ENCODE measurements around the gene ZFAND4.
A peak's percentile ranks its signal among the peaks of the same experiment; 100 is the strongest.
"Not testable (repeated sequence)": the region's sequence is repeated elsewhere in the genome, so short reads cannot be mapped to it uniquely, and the experiment has no call there.

The ZFAND4 gene

GRCh38 chr10:45586028-45586824, 86.3 kb downstream of the ZFAND4 start:
- DNase-seq = no peak

GRCh38 chr10:45585131-45585530, 87.4 kb downstream of the ZFAND4 start:
- no peak for DNase-seq

GRCh38 chr10:45582386-45582781, 90.2 kb downstream of the ZFAND4 start:
- DNase-seq = no peak

GRCh38 chr10:45581582-45582385, 90.8 kb downstream of the ZFAND4 start:
- peak in 1 of 2 experiments; percentile 9 for DNase-seq

DNA sequence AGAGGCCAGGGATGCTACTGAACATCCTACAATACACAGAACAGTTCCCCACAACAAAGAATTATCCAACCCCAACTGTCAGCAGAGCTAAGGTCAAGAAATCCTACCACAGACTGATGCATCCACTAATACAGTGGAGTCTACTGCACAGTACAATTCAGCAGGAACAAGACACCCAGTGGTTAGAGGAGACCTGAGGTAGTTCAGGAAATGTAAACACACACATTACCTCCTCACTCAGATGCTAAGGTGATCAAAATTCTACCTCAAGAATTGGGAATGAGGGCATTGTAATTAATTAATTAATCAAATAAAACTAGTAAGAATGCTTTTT, 91.4 kb downstream of the ZFAND4 start:
- no peak for DNase-seq

DNA sequence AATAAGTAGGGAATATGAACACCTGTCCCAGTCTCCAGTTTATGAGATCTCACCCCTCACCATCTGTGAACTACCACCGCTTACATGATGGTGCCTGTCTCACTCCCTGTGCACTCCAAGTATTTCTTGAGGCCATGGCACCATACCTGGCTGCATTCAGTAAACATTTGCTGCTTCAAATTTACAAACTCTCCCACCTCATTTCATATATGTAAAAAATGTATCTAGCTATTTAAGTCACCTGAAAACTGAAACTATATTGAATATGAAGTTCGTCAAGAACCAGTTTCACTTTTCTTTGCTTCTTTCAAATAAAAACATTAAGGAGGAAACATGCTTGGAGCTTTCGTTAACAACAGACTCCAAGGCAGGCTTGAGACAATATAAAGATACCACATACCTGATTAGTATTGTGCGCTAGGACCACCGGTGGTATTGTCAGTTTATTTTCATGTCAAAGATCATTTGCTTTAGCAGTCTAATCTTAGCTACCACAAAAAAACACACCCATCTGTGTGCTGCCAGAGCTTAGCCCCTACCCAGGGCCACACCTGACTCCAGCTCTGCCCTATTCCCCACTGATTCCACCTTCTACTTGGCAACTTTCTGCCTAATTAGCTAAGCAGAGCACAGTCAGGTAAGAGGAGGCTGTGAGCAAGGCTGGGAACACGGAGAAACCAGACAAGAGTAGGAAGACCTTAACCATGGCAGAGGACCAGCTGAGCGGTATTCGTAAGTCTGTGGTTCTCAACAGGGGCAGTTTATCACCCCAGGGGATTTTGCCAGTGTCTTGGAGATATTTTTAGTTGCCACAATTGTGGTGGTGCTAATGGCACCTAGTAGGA, 92.0 kb downstream of the ZFAND4 start:
- no peak for DNase-seq

DNA sequence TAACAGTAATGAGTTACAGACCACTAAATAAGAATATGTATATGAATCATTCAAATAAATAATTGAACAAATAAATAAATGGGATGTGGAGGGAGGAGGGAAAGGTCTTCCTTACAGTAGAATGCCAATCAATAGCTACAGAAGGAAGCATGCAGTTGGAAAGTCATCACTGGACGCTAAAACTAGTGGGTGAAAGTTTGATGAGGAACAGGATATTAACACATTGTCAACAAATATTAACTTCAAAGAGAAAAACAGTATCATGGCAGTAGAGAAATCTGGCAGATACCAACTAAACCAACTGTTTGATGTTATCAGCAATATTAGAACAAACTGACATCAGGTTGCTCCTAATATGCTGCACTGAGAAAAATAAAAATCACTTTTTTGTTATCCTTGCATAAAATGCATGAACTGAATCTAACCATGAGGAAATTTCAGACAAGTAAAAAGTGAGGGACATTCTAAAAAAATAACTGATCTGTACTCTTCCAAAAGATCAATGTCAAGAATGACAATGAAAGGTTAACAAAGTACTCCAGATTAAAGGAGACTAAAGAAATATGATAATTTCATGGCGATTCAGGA, 94.1 kb downstream of the ZFAND4 start:
- DNase-seq = no peak

GRCh38 chr10:45575966-45576597, 96.5 kb downstream of the ZFAND4 start:
- DNase-seq = no peak

GRCh38 chr10:45575032-45575761, 97.4 kb downstream of the ZFAND4 start:
- not testable (repeated sequence) for DNase-seq

- DNase-seq = no peak
These were observed 103.1 kb downstream of the ZFAND4 start for GRCh38 chr10:45569471-45569870.

DNA sequence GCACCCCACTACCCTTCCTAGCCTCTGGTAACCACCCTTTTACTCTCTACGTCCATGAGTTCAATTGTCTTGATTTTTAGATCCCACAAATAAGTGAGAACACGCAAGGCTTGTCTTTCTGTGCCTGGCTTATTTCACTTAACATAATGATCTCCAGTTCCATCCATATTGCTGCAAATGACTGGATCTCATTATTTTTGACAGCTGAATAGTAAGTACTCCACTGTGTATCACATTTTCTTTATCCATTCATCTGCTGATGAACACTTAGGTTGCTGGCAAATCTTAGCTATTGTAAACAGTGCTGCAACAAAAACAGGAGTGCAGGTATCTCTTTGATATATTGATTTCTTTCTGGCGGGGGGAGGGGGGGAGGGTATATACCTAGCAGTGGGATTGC, 106.2 kb downstream of the ZFAND4 start:
- no peak for DNase-seq

All from stimulated activated CD4-positive, alpha-beta T cell treated with anti-CD3 and anti-CD28 coated beads, Interleukin-4, amount 100 ng/mL, for 4 hours (primary cell).